Activated T-helper 2 cell treated with anti-CD3 and anti-CD28 coated beads, Interferon-gamma antibody, Interleukin-2, Interleukin-4, amounts not matched to agents 10 μg/mL and 5 μg/mL and 100 μg/mL, durations not matched to agents 14 hours and 24 hours and 36 hours (primary cell): ENCODE data around the gene UBQLNL. TPM values are rescaled to one million over a fixed set of nuclear protein-coding genes. Genes with fewer than 3 reads are reported as not detected.
A peak's percentile ranks its signal among the peaks of the same experiment; 100 is the strongest.

Experiments
- DNase-seq: peaks from one replicate; pipeline ENCODE4 v3.0.0; 2021; ENCODE audit warnings: low spot score
- H3K27ac Mint-ChIP-seq: one replicate; pipeline ENCODE4 v1.8.0; 2021; ENCODE audit warnings: mixed read lengths
- H3K27me3 Mint-ChIP-seq: one replicate; pipeline ENCODE4 v1.8.0; 2021; ENCODE audit warnings: low read depth, mixed read lengths
- H3K36me3 Mint-ChIP-seq: one replicate; pipeline ENCODE4 v1.8.0; 2021; ENCODE audit warnings: low read depth, mixed read lengths
- H3K4me1 Mint-ChIP-seq: one replicate; pipeline ENCODE4 v1.8.0; 2021; ENCODE audit warnings: low read depth, mixed read lengths
- H3K4me3 Mint-ChIP-seq: one replicate; pipeline ENCODE4 v1.8.0; 2021; ENCODE audit warnings: low read depth, mild to moderate bottlenecking, moderate library complexity, mixed read lengths
- H3K9me3 Mint-ChIP-seq: one replicate; pipeline ENCODE4 v1.8.0; 2021; ENCODE audit warnings: mixed read lengths
- intact Hi-C: fragments of 100-400 bp; cut with micrococcal nuclease; formaldehyde crosslinking; loops from one replicate; pipeline ENCODE4 v1.15.1; 2023
- total RNA-seq: library from RNA; stranded (reverse); gene quantifications from 2 replicates; pipeline ENCODE4 v1.2.3, GENCODE V29; 2022

Gene UBQLNL
- total RNA-seq, 1 donor from 2014 or later = 0.09 TPM

- Mint-ChIP-seq H3K27ac (no peak overlapping the region), H3K27me3 (peaks cover 5% of the 10 kb centered on the region), H3K4me1 (no peaks in the 10 kb centered on the region), H3K36me3 (no peaks in the 10 kb centered on the region), H3K4me3 (no peak overlapping the region), H3K9me3 (no peaks in the 10 kb centered on the region)
- intact Hi-C loops = no loop called here
- no peak for DNase-seq
These were observed 16.1 kb downstream of the UBQLNL start for GRCh38 chr11:5500393-5500801.

DNA sequence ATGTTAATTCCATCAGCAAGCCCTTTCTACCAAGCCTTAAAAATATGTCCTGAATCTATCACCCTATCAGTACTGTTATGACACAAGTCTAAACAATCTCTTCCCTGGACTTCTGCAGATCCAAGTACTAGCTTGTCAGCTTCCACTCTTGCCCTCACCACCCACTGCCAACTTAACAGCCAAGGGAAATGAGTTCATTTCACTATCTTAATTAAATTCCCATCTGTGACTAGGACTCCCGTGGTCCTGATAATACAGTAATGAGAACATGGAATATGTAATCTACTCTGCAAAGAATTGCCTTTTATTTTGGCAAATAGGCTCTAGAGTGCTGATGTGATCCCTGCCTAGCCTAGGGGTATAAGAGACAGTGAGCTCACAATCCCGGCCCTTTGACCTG lies 16.8 kb downstream of the UBQLNL start:
- Mint-ChIP-seq H3K36me3 (no peaks in the 10 kb centered on the region), H3K9me3 (no peaks in the 10 kb centered on the region), H3K4me3 (no peak overlapping the region)

DNA sequence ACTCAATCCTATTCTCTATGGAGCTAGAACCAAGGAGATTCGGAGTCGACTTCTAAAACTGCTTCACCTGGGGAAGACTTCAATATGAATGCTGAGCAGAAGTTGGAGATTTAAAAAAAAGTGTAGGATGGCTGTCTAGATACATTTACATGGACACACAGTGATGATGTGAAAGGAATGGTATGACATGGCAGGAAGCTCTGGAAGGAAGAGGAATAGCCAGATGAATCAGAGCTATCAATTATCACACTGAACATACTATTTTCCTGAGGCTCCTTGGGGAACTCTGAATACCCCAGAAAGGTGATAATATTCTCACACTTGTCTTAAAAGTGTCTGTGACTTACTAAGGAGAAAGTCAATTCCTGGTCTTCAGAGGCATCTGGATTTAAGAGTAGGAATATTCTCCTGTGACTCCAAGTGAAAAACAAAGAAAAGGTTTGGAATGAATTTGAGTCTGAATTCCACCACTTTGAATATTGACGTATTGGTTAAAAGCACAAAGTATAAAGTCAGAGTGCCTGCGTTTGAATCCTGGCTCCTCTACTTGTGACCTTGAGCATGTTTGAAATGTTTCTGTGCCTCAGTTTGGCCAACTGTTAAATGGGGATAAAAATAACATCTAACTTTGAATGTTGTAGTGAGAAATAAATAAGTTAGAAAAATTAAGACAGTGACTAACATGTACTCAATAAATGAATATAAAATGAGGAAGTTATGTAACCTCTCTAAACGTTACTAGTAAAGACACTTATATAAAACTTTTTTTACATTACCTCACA lies 26.7 kb downstream of the UBQLNL start:
- no peak overlapping the region for H3K27ac Mint-ChIP-seq
- peaks cover 5% of the 10 kb centered on the region for H3K27me3 Mint-ChIP-seq
- no peaks in the 10 kb centered on the region for H3K9me3 Mint-ChIP-seq
- H3K4me1 Mint-ChIP-seq = peaks cover 2% of the 10 kb centered on the region
- DNase-seq = no peak
- intact Hi-C loops = no loop called here
- no peak overlapping the region for H3K4me3 Mint-ChIP-seq
- H3K36me3 Mint-ChIP-seq = no peaks in the 10 kb centered on the region

More for the DNA sequence above, 16.8 kb downstream of the UBQLNL start:
- DNase-seq = no peak
- intact Hi-C loops = no loop called here
- no peak overlapping the region for H3K27ac Mint-ChIP-seq
- H3K27me3 Mint-ChIP-seq = peaks cover 5% of the 10 kb centered on the region
- no peaks in the 10 kb centered on the region for H3K4me1 Mint-ChIP-seq

DNA sequence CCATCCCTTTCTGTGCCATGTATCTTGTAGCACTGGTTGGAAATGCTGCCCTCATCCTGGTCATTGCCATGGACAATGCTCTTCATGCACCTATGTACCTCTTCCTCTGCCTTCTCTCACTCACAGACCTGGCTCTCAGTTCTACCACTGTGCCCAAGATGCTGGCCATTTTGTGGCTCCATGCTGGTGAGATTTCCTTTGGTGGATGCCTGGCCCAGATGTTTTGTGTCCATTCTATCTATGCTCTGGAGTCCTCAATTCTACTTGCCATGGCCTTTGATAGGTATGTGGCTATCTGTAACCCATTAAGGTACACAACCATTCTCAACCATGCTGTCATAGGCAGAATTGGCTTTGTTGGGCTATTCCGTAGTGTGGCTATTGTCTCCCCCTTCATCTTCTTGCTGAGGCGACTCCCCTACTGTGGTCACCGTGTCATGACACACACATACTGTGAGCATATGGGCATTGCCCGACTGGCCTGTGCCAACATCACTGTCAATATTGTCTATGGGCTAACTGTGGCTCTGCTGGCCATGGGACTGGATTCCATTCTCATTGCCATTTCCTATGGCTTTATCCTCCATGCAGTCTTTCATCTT lies 27.6 kb downstream of the UBQLNL start:
- H3K4me1 Mint-ChIP-seq = peaks cover 2% of the 10 kb centered on the region
- no peak overlapping the region for H3K27ac Mint-ChIP-seq
- peaks cover 5% of the 10 kb centered on the region for H3K27me3 Mint-ChIP-seq
- no peaks in the 10 kb centered on the region for H3K9me3 Mint-ChIP-seq
- no peak for DNase-seq
- no peaks in the 10 kb centered on the region for H3K36me3 Mint-ChIP-seq
- no peak overlapping the region for H3K4me3 Mint-ChIP-seq
- intact Hi-C loops = no loop called here

- no peaks in the 10 kb centered on the region for H3K9me3 Mint-ChIP-seq
- no peak for DNase-seq
- H3K27me3 Mint-ChIP-seq = peaks cover 5% of the 10 kb centered on the region
- intact Hi-C loops = no loop called here
- H3K27ac Mint-ChIP-seq = no peak within 1 kb of the TSS
- no peak within 1 kb of the TSS for H3K4me3 Mint-ChIP-seq
- no peaks in the 10 kb centered on the region for H3K36me3 Mint-ChIP-seq
- peaks cover 2% of the 10 kb centered on the region for H3K4me1 Mint-ChIP-seq
These were observed 28.1 kb downstream of the UBQLNL start, which contains the start of gene OR52D1 for GRCh38 chr11:5488385-5488784. OR52D1 (plus strand) TSS chr11:5488685; CDS start chr11:5488707, 22 bp downstream.

DNA sequence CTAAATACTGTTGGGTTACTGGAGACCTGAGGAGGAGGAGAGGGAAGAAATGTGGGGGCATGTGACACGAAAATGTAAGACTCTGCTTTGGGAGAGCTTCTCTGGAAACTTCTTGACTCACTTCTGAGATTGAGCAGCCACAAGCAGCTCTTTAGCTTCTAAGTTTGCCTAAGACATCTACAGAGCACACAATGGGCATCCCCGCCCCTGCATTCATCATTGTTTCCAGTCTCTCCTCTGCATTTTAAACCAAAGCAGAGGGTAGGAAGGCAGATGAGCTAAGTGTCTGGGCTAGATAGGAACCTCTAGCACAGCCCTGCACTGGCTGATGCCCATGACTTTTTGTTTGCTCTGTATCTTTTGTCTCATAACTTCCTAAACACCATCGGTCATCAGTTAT lies 30.1 kb downstream of the UBQLNL start:
- peaks cover 2% of the 10 kb centered on the region for H3K4me1 Mint-ChIP-seq
- no peak for DNase-seq
- peak overlapping the region; percentile 13 for H3K27ac Mint-ChIP-seq
- no peak overlapping the region for H3K4me3 Mint-ChIP-seq
- intact Hi-C loops = no loop called here
- no peaks in the 10 kb centered on the region for H3K36me3 Mint-ChIP-seq
- no peaks in the 10 kb centered on the region for H3K9me3 Mint-ChIP-seq
- peaks cover 3% of the 10 kb centered on the region for H3K27me3 Mint-ChIP-seq

- no peak for DNase-seq
- no peak overlapping the region for H3K4me3 Mint-ChIP-seq
- no peaks in the 10 kb centered on the region for H3K36me3 Mint-ChIP-seq
- no peaks in the 10 kb centered on the region for H3K27me3 Mint-ChIP-seq
- peaks cover 2% of the 10 kb centered on the region for H3K4me1 Mint-ChIP-seq
- H3K27ac Mint-ChIP-seq = peak overlapping the region; percentile 13
- intact Hi-C loops = no loop called here
- no peaks in the 10 kb centered on the region for H3K9me3 Mint-ChIP-seq
These were observed 30.5 kb downstream of the UBQLNL start for GRCh38 chr11:5486003-5486402.

GRCh38 chr11:5476186-5476819 lies 40.2 kb downstream of the UBQLNL start:
- Mint-ChIP-seq H3K4me1 (no peaks in the 10 kb centered on the region), H3K36me3 (no peaks in the 10 kb centered on the region), H3K27ac (no peak overlapping the region), H3K4me3 (no peak overlapping the region), H3K9me3 (no peaks in the 10 kb centered on the region), H3K27me3 (no peaks in the 10 kb centered on the region)
- no peak for DNase-seq
- intact Hi-C loops = loop anchor here (1.0 kb wide), 1 partner anchor 332 kb away; the partner anchor contains the start of gene OR52N2

DNA sequence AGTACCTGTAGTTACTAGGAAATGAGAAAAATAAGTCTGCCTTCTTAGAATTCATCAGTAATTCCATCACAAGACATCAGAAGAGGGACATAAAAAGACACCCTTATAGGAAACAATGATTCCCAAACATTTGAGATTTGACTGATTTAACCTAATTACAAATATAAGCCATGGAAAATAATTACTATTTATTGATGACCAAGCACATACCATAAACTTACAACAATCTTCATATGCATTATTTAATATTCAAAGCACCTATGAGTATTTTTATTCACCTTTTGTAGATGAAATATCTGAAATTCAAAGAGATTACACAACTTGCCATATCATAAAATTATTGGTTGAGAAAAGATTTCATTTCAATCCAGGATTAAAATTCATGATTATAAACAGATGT lies 42.6 kb downstream of the UBQLNL start:
- no peak overlapping the region for H3K4me3 Mint-ChIP-seq
- no peak overlapping the region for H3K27ac Mint-ChIP-seq
- no peaks in the 10 kb centered on the region for H3K27me3 Mint-ChIP-seq
- H3K36me3 Mint-ChIP-seq = no peaks in the 10 kb centered on the region
- H3K9me3 Mint-ChIP-seq = no peaks in the 10 kb centered on the region
- intact Hi-C loops = no loop called here
- no peak for DNase-seq
- no peaks in the 10 kb centered on the region for H3K4me1 Mint-ChIP-seq

DNA sequence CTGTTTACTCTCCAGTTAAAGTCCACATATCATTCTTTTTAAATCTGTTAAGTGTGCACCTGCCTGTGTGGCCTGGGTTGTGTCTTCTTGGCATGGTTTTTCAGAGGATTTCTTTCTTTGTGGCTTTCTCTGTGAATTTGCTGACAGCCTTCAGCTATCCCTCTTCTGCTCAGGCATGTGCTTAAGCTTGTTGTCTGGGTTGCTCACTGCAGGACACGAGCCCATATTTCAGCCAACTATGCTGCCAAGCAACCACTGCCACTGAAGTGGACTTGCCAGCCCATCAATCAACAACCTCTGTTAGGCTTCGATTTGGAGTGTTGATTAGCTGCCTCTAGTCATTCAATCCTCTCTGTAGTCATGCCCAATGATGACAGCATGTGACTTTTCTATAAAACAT lies 49.0 kb downstream of the UBQLNL start:
- intact Hi-C loops = no loop called here
- DNase-seq = no peak
- H3K4me3 Mint-ChIP-seq = no peak overlapping the region
- no peaks in the 10 kb centered on the region for H3K4me1 Mint-ChIP-seq
- no peaks in the 10 kb centered on the region for H3K27me3 Mint-ChIP-seq
- no peaks in the 10 kb centered on the region for H3K36me3 Mint-ChIP-seq
- no peak overlapping the region for H3K27ac Mint-ChIP-seq
- no peaks in the 10 kb centered on the region for H3K9me3 Mint-ChIP-seq

Other genes starting within 250 kb of the UBQLNL start
- gene HBE1, start 246.8 kb downstream of the UBQLNL start, total RNA-seq = not detected in 2 replicates
- not detected in 2 replicates for gene OR51B4, start 214.8 kb downstream of the UBQLNL start, total RNA-seq
- gene OR51B2, start 192.4 kb downstream of the UBQLNL start, total RNA-seq = not detected in 2 replicates
- not detected in 2 replicates for gene OR51B5, start 173.2 kb downstream of the UBQLNL start, total RNA-seq
- not detected in 2 replicates for gene OR51B6, start 165.2 kb downstream of the UBQLNL start, total RNA-seq
- not detected in 2 replicates for gene OR51M1, start 132.9 kb downstream of the UBQLNL start, total RNA-seq
- gene OR51Q1, start 94.6 kb downstream of the UBQLNL start, total RNA-seq = not detected in 2 replicates
- gene OR51I1, start 75.2 kb downstream of the UBQLNL start, total RNA-seq = not detected in 2 replicates
- not detected in 2 replicates for gene OR51I2, start 67.4 kb downstream of the UBQLNL start, total RNA-seq
- not detected in 2 replicates for gene OR52D1, start 28.0 kb downstream of the UBQLNL start, total RNA-seq
- not detected in 2 replicates for gene UBQLN3, start 6.7 kb downstream of the UBQLNL start, total RNA-seq
- 0.30 TPM in 1 of 2 replicates, not detected in the other for gene OR52H1, start 31.8 kb upstream of the UBQLNL start, total RNA-seq
- not detected in 2 replicates for gene OR52B6, start 64.2 kb upstream of the UBQLNL start, total RNA-seq
- 0.87 and 1.8 TPM in 2 replicates for gene TRIM6, start 79.9 kb upstream of the UBQLNL start, total RNA-seq
- 6.7 and 7.8 TPM in 2 replicates for gene TRIM34, start 108.3 kb upstream of the UBQLNL start, total RNA-seq
- gene TRIM5, start 168.4 kb upstream of the UBQLNL start, total RNA-seq = 12.4 and 14.1 TPM in 2 replicates
- gene TRIM22, start 173.1 kb upstream of the UBQLNL start, total RNA-seq = 83.9 and 96.0 TPM in 2 replicates
- gene OR56B1, start 219.7 kb upstream of the UBQLNL start, total RNA-seq = not detected in 2 replicates
- gene OR52N4, start 237.5 kb upstream of the UBQLNL start, total RNA-seq = not detected in 2 replicates